ENCODE measurements around the gene CIB4. TPM values are rescaled to one million over a fixed set of nuclear protein-coding genes. Genes with fewer than 3 reads are reported as not detected.

Gene CIB4
- total and polyA plus RNA-seq, 2 of the 4 experiments (the other 2 are of a cell fraction) = not detected

- H3K9ac ChIP-seq (ENCODE audit: low read depth, low read length) = no peak overlapping the region
- no peak overlapping the region for H3K18ac ChIP-seq (ENCODE audit: low read depth, low read length)
- H3K4me2 ChIP-seq (ENCODE audit: low read depth, low read length) = no peak overlapping the region
- no peak overlapping the region for H2AK5ac ChIP-seq (ENCODE audit: low read depth, low read length)
- no peaks in the 10 kb centered on the region for H3K9me3 ChIP-seq (ENCODE audit: control insufficient read depth, insufficient read depth, low read length)
- no TSS peak for BruUV-seq (replicated peaks)
- no peak overlapping the region for H3K4me3 ChIP-seq (ENCODE audit: insufficient read depth, low read depth, low read length)
- WGBS, 2 experiments (ENCODE audit: extremely low coverage in 2 of 2, insufficient read length in 1 of 2) = 87% methylated on average over 7 of the region's 17 CpGs; no CpG with 5 or more reads in 1 of the 2 experiments
- no peaks in the 10 kb centered on the region for H3K9me1 ChIP-seq (ENCODE audit: insufficient read depth, low read length)
- H3K79me1 ChIP-seq (ENCODE audit: low read depth in 1 of 2, low read length in 2 of 2) = no peaks in the 10 kb centered on the region
- POLR2A ChIA-PET (ENCODE audit: unreplicated experiment) = no interaction called here
- TF ChIP-seq CHD1 (IDR thresholded peaks at IDR 0.05; ENCODE audit: low read depth, low read length) (no peak), RAD21 (IDR thresholded peaks at IDR 0.05; ENCODE audit: low read length) (no peak), NFE2L2 (IDR thresholded peaks at IDR 0.05; ENCODE audit: low read depth, low read length) (no peak), BHLHE40 (IDR thresholded peaks at IDR 0.05; ENCODE audit: low read depth, low read length) (no peak), MAZ (IDR thresholded peaks at IDR 0.05; ENCODE audit: borderline replicate concordance, low read depth, low read length) (no peak), FOS (IDR thresholded peaks at IDR 0.05; ENCODE audit: low read depth, low read length) (no peak), CEBPB (IDR thresholded peaks at IDR 0.05; ENCODE audit: low read depth, low read length) (no peak), RCOR1 (IDR thresholded peaks at IDR 0.05; ENCODE audit: insufficient replicate concordance, low read length) (no peak), POLR2A (IDR thresholded peaks at IDR 0.05; ENCODE audit: low read depth, low read length) (no peak)
- no peak for DNase-seq
- H4K5ac ChIP-seq (ENCODE audit: low read depth, low read length) = no peak overlapping the region
- H2AFZ ChIP-seq (replicated peaks; ENCODE audit: low read length, poor library complexity) = no peak overlapping the region
- H3K56ac ChIP-seq (ENCODE audit: extremely low read depth, insufficient read depth, low read length) = no peak overlapping the region
- intact Hi-C loops (cut with micrococcal nuclease) = loop anchor here (5.0 to 10.0 kb wide), 2 partner anchors 229 to 331 kb away; partner anchors contain the start of genes ADGRF3, HADHA, HADHB and SELENOI
- H3K4ac ChIP-seq (ENCODE audit: low read depth, low read length) = no peak overlapping the region
- H4K20me1 ChIP-seq (ENCODE audit: insufficient read depth, low read length) = no peaks in the 10 kb centered on the region
- no peak overlapping the region for H2BK120ac ChIP-seq (ENCODE audit: low read depth, low read length)
- ATAC-seq (ENCODE audit: low read depth) = no peak
- H4K91ac ChIP-seq (ENCODE audit: insufficient read depth, low read depth, low read length) = no peak overlapping the region
- peaks cover 65% of the 10 kb centered on the region for H3K27me3 ChIP-seq (ENCODE audit: control insufficient read depth, insufficient read depth, low read length)
- no peak overlapping the region for H2BK20ac ChIP-seq (ENCODE audit: low read depth, low read length)
- dilution Hi-C loops (cut with HindIII; ENCODE audit: low sequenced_read_pairs, unreplicated experiment) = no loop called here
- no peak overlapping the region for H2BK15ac ChIP-seq (ENCODE audit: low read depth, low read length)
- CTCF ChIA-PET = no interaction called here
- no peak overlapping the region for H3K23ac ChIP-seq (ENCODE audit: low read depth, low read length)
- H3K27ac ChIP-seq (ENCODE audit: insufficient read depth, low read length) = no peak overlapping the region
- no peaks in the 10 kb centered on the region for H3K4me1 ChIP-seq (ENCODE audit: control insufficient read depth, insufficient read depth, low read length)
- no peak overlapping the region for H2BK5ac ChIP-seq (ENCODE audit: low read depth, low read length, poor library complexity, severe bottlenecking)
- no peak overlapping the region for H3K14ac ChIP-seq (replicated peaks; ENCODE audit: low read depth, low read length)
- H4K8ac ChIP-seq (ENCODE audit: low read depth in 2 of 2, low read length in 2 of 2) = no peak overlapping the region
- no peaks in the 10 kb centered on the region for H3K36me3 ChIP-seq (ENCODE audit: control insufficient read depth, insufficient read depth, low read length)
- in situ Hi-C loops (cut with MboI; ENCODE audit: low sequenced_read_pairs) = no loop called here
- no peak overlapping the region for H2AK9ac ChIP-seq (replicated peaks; ENCODE audit: low read depth, low read length, poor library complexity)
Observed at GRCh38 chr2:26575836-26576564, 65.2 kb downstream of the CIB4 start.

All from IMR-90 (cell line).